Adrenal gland (tissue), 5 donors: ENCODE measurements around the gene PTPRD.

Experiments used
- CTCF ChIP-seq, 6 experiments: fragments of 450-650 bp in 4 of 6; fragments of 200-600 bp in 2 of 6; sonication (generic) in 1 of 6; IDR thresholded peaks; 1 replicate in 5 of 6; 2 replicates in 1 of 6; pipeline versions ENCODE4 v1.5.1 to v1.8.0; 2016 to 2021; ENCODE audit warnings: antibody characterized with exemption in 6 of 6, mild to moderate bottlenecking in 2 of 6, moderate library complexity in 1 of 6
- POLR2A ChIP-seq, 2 donors: fragments of 450-650 bp; IDR thresholded peaks; one replicate each; pipeline ENCODE4 v1.6.1; 2017; ENCODE audit warnings: antibody characterized with exemption in 2 of 2, mild to moderate bottlenecking in 2 of 2, moderate library complexity in 1 of 2
- donor health status: DM: no; HTN: no; CAD: no.

- TF ChIP-seq CTCF (IDR thresholded peaks at IDR 0.05) (no peak), POLR2A (IDR thresholded peaks at IDR 0.05) (no peak)
Observed at GRCh38 chr9:10253341-10253740, 359.5 kb downstream of the PTPRD start.
